Measurements from ENCODE around the gene RPL39L.

DNA sequence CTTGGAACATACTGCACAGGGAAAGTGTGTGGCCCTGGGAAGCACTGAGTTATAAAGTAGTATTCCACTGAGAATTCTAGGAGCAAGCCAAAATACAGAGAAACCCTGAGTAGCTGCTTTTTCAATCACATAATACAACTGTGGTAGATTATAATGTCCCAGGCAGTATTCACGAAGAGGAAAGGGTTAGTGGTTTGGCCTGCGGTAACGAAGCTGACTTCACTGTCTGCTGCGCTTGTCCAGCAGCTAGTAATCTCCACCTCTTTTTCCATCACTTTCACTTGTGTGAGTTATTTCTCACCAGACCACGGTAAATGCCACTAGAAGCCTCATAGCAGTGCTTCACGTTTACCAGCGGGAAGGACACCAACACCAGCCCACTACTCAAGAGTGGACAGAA is 34.4 kb downstream of the RPL39L start:
- no peak for TF ChIP-seq ZNF274 (IDR thresholded peaks at IDR 0.05; ENCODE audit: low read length)
- no peak for TF ChIP-seq ZNF274 (tag by site-specific recombination; IDR thresholded peaks at IDR 0.05; ENCODE audit: borderline replicate concordance)
- no peak for TF ChIP-seq ZNF366 (tag by site-specific recombination; conservative IDR thresholded peaks at IDR 0.05)
- TF ChIP-seq CTCF (tag by site-specific recombination; IDR thresholded peaks at IDR 0.05), result no peak
- TF ChIP-seq ZNF654 (tag by site-specific recombination; IDR thresholded peaks at IDR 0.05; ENCODE audit: low read depth), result no peak
- no peak for TF ChIP-seq ZNF175 (tag by site-specific recombination; IDR thresholded peaks at IDR 0.05)
- TF ChIP-seq ZNF138 (tag by site-specific recombination; IDR thresholded peaks at IDR 0.05; ENCODE audit: borderline replicate concordance), result no peak
- no peak for TF ChIP-seq ZNF239 (tag by site-specific recombination; IDR thresholded peaks at IDR 0.05)
